GM19438 (cell line): ENCODE measurements around the gene LIPM.
"Not testable (repeated sequence)": the region's sequence is repeated elsewhere in the genome, so short reads cannot be mapped to it uniquely, and the experiment has no call there.

Source experiments
- ATAC-seq: cut with Tn5 transposase; IDR thresholded peaks from one replicate; pipeline ENCODE4 v1.9.1; 2021; ENCODE audit warnings: low read depth; ENCODE audit not compliant: unreplicated experiment

Gene LIPM

DNA sequence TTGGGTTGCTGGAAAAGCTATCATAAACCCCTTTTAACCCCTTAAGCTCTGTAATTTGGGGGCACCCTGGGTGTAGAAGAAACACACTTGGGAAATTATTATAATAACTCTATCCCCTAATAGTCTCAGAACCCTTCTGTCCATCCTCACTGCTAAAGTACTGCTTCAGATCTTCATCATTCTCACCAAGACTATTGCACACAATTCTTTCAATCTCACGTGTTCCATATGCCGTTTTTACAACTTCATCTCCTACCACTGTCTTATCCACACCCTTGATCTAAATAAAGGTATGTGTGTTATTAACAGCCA lies 33.3 kb downstream of the LIPM start:
- peak; percentile 31 for ATAC-seq

GRCh38 chr10:88837632-88838031 lies 35.1 kb downstream of the LIPM start:
- ATAC-seq: not testable (repeated sequence)

DNA sequence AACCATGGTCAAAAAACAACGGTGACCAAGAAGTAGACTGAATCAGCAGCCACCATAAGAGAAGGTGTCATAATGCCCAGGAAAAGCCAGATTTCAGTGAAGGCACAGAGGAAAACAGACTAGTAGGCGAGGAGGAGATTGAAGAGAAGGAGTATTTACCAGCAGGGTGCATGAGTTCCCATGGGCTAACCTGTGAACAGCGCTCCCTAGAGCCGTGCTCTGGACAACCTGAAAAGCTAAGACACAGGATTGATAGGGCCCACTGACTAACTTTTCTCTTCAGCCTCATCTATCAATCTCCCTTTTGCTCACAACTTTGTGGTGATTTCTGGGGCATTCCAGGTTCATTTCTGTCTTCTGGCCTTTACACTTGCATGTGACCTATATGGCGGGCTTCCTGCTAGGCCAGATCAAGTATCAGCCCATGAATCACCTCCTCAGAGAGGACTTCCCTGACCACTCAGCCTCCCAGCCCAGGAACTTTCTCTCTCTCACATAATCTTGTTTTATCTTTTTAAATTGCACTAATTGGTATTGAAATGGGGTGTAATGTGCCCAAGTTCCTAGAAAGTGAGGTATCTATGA lies 36.3 kb downstream of the LIPM start:
- ATAC-seq: no peak

DNA sequence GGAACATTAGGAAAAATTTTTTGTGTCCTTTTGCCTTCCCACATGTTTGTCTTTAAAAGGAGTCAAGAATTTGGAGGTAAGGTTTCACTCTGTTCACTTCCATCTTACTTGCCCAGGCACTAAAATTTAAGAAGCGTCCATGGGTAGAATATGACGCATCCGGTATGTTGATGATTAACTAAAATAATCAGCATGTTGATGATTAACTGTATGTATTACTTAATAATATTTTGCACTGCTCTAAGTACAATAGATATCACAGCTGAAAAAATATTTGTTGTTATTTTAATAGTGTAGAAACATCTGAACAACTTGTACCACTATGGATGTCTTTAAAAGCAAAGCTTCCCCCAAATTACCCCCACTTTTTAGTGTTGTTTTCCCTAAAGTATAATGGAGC lies 37.6 kb downstream of the LIPM start:
- no peak for ATAC-seq

- no peak for ATAC-seq
These were observed 38.4 kb downstream of the LIPM start for GRCh38 chr10:88840881-88841280.

DNA sequence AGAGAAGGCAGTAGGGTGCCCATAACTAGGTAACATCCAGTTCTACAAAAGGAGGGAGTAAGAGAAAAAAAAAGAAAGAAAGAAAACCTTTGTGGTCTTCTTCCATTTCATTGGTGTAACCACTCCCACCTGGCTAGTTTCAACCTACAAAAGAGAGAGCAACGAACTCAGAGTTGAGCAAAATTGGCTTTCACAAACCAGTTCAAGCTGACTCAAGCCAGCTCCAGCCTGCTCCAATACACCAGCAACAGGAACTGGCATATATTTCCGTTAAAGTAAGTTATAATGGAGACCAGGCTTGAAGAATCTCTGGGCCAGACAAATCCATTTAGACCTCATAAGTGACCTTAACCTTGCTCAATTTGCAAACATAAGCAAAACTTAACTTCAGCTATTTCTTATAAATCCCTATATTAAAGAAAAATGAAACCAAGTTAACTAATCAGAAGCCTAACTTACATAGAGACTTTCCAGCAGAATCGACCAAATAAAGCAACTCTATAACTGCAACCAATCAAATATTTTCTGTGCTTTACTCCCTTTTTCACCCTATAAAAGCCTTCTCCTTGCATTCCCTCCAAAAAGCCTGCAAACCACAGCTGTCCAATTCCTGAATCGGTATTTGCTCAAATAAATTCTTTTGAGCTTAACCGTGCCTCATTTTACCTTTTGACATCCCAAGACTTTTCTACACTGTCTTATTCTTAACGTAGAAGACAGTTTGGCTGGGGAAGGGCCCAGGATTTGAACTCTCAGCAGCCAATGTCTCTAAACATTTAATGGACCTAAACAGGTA lies 39.0 kb downstream of the LIPM start:
- ATAC-seq: no peak

GRCh38 chr10:88843171-88843570 lies 40.6 kb downstream of the LIPM start:
- ATAC-seq: no peak

- ATAC-seq: no peak
These were observed 46.0 kb downstream of the LIPM start for GRCh38 chr10:88848499-88848898.

- ATAC-seq: no peak
These were observed 46.7 kb downstream of the LIPM start for GRCh38 chr10:88849234-88849633.

DNA sequence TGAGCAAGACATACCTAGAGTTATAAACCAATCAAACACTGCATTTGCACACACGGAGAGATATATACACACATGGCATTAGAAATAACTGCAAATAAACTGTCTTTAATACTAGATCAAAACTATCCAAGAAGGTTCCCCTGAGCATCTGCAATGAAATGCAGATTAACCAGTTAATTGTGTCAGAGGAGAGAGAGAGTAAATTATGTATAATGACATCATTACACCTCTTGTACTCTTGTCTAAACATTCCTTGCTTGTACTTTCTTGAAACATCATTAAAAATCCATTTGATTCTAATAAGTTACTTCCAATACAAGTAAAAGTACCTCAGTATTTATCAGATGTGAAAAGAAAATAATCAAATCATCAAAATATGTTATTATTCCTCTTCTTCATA lies 48.2 kb downstream of the LIPM start:
- ATAC-seq: no peak

DNA sequence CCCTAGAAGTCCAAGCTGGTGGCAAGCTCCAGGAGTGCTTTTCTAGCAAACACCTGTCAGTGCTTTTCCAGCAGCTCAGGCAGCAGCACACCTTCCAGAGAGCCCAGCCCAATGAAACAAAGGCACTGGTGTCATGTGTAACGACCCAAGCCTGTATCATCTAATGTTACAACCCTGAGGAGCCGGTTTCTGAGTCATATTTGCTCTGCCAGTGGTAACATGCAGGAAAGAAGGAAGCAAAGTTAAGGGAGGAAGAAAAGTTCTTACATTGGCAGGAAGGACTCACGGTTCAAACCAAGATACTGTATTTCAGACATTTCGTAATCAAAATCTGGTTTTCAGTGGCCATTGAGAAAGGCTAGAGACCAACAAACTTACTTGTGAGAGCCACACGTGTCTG lies 49.2 kb downstream of the LIPM start, which contains the start of gene ANKRD22:
ANKRD22 (minus strand) TSS at position 139 of the 400 bp plus-strand sequence. CDS start 237 bp downstream, outside the sequence.
- no peak for ATAC-seq

- ATAC-seq: no peak
These were observed 49.8 kb downstream of the LIPM start for GRCh38 chr10:88852327-88852726.

DNA sequence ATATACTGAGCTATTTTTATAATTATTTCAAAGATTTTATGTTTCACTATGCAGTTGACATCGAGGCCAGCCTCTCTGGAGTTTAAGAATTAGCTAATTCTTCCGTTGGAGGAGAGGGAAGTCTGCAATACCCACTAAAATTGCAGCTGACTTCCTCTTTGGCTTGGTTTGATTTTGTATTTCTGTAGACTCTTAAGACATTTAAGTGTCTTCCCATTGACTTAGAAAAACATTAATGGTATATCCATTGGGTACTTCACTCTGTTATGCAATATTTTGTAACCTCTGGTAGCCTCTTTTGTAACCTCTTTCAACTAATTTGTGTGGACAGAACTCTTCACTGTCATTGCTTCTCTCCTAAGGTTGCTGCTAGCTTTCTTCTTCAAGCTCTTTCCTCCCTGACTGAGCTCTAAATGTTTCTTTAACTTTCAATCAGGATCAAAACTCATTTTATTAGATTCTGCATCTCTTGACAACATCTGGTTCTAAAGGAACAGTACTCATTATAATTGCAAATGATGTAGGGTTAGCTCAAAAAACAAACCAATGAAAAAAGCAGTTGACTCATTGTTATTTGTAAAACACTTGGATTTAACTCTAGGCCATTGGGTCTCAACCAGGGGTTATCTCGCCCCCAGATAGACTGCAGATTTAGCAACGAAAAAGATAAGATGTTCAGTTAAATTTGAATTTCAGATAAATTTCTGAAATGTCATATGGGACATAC lies 50.8 kb downstream of the LIPM start:
- ATAC-seq: no peak

DNA sequence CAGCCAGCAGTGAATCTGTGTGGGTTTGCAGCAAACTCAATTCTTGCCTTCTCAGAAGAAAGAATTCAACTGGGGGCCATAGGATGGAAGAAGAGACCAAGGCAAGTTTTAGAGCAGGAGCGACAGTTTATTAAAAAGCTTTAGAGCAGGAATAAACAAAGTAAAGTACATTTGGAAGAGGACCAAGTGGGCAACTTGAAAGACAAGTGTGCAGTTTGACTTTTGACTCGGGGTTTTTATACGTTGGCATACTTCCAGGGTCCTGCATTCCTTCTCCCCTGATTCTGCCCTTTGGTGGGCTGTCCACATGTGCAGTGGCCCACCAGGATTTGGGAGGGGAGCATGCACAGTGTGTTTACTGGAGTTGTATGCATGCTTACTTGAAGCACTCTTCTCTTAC lies 52.2 kb downstream of the LIPM start:
- no peak for ATAC-seq

DNA sequence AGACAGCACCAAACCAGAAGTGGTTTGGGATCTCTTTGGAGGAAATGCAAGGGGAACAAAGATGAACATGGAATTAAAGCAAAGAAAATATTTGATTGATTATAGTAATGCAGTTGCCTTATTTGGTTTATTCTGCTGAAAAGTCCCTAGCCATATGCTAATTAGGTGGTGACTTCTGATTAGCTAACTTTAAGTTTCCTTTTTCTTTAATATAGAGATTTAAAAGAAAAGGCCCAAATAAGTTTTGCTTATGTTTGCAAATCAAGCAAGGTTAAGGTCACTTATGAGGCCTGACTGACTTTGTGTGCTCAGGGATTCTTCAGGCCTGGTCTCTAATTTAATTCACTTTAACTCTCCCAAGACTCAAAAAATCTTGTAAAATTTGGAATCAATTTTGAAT lies 55.3 kb downstream of the LIPM start:
- no peak for ATAC-seq

DNA sequence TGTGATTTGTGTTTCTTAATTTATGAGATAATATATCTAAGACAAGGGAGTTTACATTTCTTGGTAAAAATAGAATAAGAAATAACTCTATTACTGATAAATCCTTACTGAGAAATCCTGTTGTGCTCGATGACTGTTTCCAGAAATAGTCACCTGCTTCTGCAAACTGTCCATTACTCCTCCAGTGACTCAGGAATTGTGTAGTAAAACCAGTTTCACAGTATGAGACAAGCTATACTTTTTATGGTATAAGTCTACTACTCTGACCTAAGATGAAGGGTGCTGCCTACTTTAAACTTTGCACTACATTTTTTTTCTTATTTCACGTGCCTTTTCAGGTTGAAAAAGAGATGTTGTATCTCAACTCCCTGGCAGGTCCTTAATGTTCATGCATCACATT lies 56.0 kb downstream of the LIPM start:
- no peak for ATAC-seq

- ATAC-seq: no peak
These were observed 58.5 kb downstream of the LIPM start for GRCh38 chr10:88861036-88861435.

- no peak for ATAC-seq
These were observed 62.8 kb downstream of the LIPM start for GRCh38 chr10:88865281-88865876.

DNA sequence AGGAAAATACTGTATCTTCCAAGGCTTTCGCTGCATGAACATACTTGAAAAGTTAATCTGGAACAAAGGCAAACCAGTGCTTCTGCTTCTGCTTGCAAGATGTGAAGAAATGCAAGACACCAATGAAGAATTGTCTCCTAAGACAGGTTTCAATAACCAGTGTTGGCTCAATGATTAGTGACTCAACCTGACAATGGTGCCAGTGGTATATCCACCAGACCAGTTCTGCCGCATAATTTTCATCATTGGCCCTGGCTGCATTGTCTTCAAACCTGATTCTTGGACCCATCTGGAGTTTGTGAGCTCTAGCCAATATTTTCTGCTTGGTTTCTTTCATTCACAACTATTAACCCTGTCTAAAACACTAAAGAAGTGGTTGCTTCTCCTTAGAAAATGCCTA lies 63.9 kb downstream of the LIPM start:
- ATAC-seq: no peak

DNA sequence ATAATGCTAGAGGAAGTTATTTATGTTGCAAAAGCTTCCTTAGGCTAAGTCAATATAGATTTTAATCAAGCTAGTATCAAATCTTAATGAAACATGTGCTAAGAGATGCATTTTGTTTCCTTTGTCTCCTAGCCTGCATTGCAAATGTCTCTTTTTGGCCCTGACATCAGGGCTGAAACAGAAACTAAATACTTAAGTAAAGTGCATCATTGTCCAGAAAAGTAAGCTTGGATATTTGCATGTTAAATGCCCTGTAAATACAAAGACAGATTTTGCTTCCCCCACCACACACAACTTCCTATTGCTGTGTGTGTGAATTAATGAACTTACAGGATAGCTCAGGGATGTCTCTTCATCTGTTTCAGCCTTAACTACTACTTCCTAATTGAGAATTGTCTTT lies 67.6 kb downstream of the LIPM start:
- ATAC-seq: no peak
